ENCODE measurements around the gene ERCC1.
A peak's percentile ranks its signal among the peaks of the same experiment; 100 is the strongest.
"Not testable (repeated sequence)": the region's sequence is repeated elsewhere in the genome, so short reads cannot be mapped to it uniquely, and the experiment has no call there.

The ERCC1 gene

DNA sequence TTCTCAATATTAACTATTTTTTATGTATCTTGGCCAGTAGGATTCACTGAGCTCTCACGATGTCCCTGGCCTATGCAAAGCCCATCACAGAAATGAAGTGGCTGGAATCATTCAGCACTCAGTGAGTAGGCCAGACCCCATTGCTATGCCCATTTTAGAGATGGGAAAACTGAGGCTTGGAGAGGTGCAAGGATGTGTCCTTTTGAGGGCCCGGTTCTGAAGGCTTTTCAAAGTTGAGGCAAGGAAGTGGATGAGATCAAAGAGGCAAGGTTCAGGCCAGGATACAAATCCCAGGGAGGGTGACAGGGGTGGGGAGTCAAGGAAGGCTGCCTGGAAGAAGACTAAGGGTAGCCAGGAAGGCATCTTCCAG lies 18.7 kb upstream of the ERCC1 start:
- TF ChIP-seq, protein P1, sequence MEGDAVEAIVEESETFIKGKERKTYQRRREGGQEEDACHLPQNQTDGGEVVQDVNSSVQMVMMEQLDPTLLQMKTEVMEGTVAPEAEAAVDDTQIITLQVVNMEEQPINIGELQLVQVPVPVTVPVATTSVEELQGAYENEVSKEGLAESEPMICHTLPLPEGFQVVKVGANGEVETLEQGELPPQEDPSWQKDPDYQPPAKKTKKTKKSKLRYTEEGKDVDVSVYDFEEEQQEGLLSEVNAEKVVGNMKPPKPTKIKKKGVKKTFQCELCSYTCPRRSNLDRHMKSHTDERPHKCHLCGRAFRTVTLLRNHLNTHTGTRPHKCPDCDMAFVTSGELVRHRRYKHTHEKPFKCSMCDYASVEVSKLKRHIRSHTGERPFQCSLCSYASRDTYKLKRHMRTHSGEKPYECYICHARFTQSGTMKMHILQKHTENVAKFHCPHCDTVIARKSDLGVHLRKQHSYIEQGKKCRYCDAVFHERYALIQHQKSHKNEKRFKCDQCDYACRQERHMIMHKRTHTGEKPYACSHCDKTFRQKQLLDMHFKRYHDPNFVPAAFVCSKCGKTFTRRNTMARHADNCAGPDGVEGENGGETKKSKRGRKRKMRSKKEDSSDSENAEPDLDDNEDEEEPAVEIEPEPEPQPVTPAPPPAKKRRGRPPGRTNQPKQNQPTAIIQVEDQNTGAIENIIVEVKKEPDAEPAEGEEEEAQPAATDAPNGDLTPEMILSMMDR (IDR thresholded peaks at IDR 0.05; ENCODE audit: insufficient read depth, low read depth, low read length, missing control alignments), result no peak
- no peak overlapping the region for H3K4me3 ChIP-seq (ENCODE audit: low read length)
- no peak for DNase-seq (ENCODE audit: low read depth)

DNA sequence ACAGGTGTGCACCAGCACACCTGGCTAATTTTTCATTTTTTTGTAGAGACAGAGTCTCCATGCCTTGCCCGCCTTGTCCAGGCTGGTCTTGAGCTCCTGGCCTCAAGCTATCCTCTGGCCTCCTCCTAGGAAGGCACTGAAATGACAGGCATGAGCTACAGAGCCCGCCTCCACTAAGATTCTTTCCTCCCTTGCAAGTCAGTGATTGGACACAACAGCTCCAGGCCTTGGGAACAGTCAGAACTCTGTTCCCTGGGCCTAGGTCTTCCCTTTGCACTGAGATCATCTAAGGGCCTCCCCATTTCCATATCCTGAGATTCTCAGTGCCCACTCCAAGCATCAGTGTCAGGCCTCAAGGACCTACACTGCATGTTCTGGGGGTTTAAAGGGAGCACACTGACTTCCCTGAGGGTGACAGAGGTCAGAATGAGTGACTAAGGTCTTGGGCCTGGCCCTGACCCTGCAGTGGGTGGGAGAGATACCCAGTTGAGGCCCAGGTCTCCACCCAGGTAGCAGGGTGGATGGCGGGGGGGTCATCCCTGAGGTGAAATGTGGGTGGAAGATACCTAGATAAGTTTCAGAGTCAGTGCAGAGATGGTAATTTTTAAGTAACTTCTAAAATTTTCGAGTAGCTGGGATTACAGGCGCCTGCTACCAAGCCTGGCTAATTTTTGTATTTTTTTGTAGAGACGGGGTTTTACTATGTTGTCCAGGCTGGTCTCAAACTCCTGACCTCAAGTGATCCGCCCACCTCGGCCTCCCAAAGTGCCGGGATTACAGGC lies 17.3 kb upstream of the ERCC1 start:
- DNase-seq (ENCODE audit: low read depth), result peak; percentile 53
- no peak overlapping the region for H3K4me3 ChIP-seq (ENCODE audit: low read length)
- TF ChIP-seq, protein P1 (IDR thresholded peaks at IDR 0.05; ENCODE audit: insufficient read depth, low read depth, low read length, missing control alignments), result no peak

DNA sequence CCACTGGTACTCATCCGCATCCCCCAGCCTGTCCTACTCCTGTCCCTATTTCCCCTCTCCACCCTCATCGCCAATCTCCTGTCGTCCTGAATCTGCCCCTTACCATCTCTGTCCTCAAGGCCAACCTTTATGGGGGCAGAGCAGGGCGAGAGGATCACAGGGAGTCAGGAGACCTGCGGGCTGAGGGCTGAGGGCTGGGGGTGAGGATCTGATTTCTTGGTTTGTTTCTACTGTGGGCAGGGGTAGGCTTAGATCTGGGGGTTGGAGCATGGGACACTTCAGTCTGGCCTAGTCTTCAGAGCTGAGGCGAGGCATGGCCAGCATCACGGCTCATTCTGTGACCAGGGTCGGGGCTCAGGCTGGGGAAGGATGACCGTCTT lies 16.5 kb upstream of the ERCC1 start:
- no peak for DNase-seq (ENCODE audit: low read depth)
- peak overlapping the region; percentile 37 for H3K4me3 ChIP-seq (ENCODE audit: low read length)
- TF ChIP-seq, protein P1 (IDR thresholded peaks at IDR 0.05; ENCODE audit: insufficient read depth, low read depth, low read length, missing control alignments), result no peak

DNA sequence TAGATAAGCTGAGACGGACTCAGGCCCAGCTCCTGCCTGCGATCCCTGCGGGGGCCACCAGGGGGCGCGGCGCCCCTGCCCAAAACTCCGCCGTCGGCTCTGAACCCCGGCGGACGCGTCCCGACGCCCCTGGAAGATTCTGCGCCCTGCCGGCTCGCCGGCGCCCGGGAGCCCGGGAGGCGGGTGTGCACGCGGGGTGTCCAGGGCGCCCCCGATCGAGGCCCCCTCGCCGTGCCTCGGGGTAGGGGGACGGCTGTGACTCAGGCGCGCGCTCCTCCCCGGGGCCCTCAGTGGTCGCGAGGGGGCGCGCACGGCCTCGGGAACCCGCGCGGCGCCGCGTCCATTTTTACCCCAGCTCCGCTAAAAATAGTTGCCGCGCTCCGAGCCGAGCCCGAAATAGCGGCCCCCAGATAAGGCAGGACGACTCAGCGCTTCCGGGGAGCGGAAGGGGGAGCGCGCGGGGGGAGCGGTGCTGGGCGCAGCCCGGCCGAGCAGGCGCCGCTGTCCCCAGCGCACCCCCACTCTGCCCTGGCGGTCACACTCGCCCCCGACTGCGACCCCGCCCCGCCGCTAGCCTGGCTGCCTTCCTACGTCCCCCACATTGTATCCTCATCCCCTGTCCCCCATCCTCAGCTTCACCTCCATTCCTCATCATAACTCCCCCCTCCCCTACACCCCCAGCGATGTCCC lies 16.0 kb upstream of the ERCC1 start:
- TF ChIP-seq, protein P1 (IDR thresholded peaks at IDR 0.05; ENCODE audit: insufficient read depth, low read depth, low read length, missing control alignments), result peak; percentile 82
- H3K4me3 ChIP-seq (ENCODE audit: low read length), result peak overlapping the region; percentile 37
- peak; percentile 73 for DNase-seq (ENCODE audit: low read depth)

DNA sequence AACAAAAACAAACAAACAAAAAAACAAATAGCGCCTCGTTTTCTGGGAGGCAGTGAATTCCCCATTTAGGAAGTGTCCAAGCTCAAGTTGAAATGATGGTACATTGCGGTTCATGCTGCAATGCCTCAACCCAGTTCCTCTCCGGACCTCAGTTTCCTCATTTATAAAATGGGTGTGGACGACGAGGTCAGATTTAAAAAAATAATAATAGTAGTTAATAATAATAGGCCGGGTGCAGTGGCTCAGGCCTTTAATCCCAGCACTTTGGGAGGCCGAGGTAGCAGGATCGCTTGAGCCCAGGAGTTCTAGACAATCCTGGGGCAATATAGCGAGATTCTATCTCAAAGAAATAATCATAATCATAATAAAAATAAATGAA lies 15.5 kb upstream of the ERCC1 start:
- peak overlapping the region; percentile 15 for H3K4me3 ChIP-seq (ENCODE audit: low read length)
- DNase-seq (ENCODE audit: low read depth), result no peak
- TF ChIP-seq, protein P1 (IDR thresholded peaks at IDR 0.05; ENCODE audit: insufficient read depth, low read depth, low read length, missing control alignments), result no peak

DNA sequence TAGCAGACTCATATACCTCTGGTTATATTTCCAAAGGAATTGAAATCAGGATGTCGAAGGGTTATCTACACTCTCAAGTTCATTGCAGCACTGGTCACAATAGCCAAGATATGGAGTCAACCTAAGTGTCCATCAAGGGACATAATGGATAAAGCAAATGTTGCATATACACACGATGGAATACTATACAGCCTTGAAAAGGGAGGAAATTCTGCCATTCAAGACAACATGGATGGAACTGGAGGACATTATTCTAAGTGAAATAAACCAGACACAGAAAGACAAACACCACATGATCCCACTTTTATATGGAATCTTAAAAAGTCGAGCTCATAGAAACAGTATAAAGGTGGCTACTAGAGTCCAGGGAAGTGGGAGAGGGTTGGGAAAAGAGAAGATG lies 13.6 kb upstream of the ERCC1 start:
- DNase-seq (ENCODE audit: low read depth), result no peak
- TF ChIP-seq, protein P1 (IDR thresholded peaks at IDR 0.05; ENCODE audit: insufficient read depth, low read depth, low read length, missing control alignments), result no peak
- H3K4me3 ChIP-seq (ENCODE audit: low read length), result no peak overlapping the region

DNA sequence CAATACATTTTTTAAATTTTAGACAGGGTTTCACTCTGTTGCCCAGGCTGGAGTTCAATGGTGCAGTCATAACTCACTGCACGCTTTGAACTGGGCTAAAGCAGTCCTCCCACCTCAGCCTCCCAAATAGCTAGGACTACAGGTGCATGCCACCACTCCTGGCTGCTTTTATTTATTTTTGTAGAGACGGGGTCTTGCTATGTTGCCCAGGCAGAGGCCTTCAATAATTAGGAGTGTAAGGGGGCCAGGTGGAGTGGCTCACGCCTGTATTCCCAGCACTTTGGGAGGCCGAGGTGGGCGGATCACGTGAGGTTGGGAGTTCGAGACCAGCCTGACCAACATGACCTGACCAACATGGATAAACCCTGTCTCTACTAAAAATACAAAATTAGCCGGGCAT lies 8.8 kb upstream of the ERCC1 start:
- DNase-seq (ENCODE audit: low read depth); H3K4me3 ChIP-seq (ENCODE audit: low read length): not testable (repeated sequence)

DNA sequence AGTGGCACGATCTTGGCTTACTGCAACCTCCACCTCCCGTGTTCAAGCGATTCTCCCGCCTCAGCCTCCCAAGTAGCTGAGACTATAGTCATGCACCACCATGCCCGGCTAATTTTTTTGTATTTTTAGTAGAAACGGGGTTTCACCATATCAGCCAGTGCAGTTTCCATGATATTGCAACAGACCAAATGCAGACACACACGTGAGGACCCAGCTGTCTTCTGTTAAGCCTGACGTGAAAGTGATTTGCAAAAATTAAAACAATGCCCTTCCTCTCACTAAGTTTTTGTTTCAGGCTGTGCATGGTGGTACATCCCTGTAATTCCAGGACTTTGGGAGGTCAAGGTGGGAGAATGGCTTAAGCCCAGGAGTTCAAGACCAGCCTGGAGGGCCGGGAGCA lies 7.3 kb upstream of the ERCC1 start:
- DNase-seq (ENCODE audit: low read depth); H3K4me3 ChIP-seq (ENCODE audit: low read length): not testable (repeated sequence)

DNA sequence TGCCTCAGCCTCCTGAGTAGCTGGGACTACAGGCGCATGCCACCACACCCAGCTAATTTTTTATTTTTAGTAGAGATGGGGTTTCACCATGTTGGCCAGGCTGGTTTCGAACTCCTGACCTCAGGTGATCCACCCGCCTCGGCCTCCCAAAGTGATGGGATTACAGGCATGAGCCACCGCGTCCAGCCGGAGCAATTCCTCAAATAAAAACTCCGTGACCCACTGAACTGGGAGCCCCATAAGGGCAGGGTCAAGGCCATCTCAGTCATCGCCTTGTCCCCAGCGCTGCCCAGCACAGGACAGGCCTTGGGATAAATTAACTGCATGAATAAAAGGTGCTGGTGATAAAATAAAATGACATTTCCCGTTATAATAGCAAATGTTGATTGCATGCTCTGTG lies 6.2 kb upstream of the ERCC1 start:
- DNase-seq (ENCODE audit: low read depth); H3K4me3 ChIP-seq (ENCODE audit: low read length): not testable (repeated sequence)

Data from epithelial cell of esophagus (primary cell).